Inflammatory macrophage treated with lipopolysaccharide for 1 hour (primary cell): Measurements from ENCODE around the gene SPAG6.
"Not testable (repeated sequence)": the region's sequence is repeated elsewhere in the genome, so short reads cannot be mapped to it uniquely, and the experiment has no call there.

ENCODE experiments used
- DNase-seq, 2 donors: peaks; one replicate each; pipeline ENCODE4 v3.0.0-alpha.2; 2020 to 2022

SPAG6 gene

DNA sequence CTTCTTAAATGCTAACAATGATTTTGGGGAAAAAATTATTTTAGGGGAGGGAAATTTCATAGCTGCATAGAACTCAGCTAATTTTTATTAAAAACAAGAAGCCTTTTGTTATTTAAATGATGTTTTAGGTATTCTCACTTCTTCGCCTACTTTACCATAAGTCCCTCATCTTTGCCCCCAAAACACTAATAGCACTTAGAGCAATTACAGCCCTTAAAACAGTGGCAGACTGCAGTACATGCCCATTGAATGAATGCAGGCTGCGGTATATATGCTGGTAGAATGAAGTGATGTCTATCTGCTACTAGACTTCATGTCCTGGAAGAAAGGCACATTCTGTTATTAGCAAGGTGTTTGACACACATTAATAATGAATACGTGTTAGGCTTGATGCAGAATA, 2.9 kb upstream of the SPAG6 start:
- DNase-seq = no peak

DNA sequence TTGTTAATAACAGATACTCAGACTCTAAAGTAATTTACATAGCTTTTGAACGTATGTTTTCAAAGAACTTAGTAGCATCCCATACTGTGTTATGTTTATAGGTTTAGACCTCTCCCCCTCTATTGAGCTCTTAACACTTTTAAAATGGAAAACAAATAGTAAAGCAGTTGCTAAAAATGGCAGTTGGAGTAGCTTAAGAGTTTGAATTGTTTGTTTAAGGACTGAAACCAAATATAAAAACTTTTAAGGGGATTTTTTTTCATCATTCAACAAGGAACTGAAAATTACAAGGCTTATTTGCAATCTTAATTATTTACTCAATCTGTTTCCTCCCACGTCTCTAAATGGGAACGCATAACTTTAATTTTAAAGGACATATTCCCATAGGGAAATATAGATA, 1.6 kb upstream of the SPAG6 start:
- peak; percentile 48 to 50 for DNase-seq

DNA sequence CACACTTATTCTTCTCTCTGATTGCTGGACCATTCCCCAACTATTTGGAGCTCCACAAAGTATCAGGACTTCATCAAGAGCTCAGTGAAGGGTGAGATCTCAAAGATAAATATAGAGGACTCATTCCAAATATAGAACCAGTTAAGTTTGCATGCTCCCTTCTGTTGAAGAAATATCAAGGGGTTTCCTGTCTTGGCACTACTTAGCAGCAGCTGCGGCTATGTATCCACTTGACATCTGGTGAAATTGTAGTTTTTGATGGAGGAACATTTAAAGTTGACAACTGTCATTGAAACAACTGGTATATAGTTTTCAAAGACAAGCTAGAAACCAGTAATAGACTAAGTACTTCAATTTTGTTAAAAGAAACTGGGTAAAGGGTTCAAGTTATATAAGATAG, 1.0 kb upstream of the SPAG6 start:
- DNase-seq = no peak

DNA sequence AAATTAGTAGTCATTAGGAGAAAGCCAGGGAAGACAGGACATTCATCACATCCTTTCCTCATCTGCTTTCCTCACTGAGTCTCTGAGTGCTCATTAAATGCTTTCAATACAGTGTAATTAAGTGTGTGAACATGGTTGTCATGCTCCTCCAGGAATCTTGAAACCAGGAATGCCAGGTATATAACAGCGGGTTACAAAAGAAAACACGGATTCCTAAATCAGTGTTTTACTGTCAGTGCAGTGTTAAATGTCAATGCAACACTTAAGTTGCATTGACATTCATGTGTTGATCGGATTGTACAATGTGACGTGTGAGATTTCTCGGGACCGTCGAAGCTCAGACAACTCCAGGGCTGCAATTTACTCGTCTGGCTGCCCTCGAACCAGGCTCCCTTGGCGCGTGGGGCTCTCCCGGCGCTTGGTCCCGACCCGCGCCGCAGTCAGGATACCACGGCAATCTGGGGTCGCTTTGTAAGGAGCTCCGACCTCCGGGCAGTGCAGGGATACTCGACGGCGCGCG, 455 bp upstream of the SPAG6 start:
- no peak for DNase-seq

DNA sequence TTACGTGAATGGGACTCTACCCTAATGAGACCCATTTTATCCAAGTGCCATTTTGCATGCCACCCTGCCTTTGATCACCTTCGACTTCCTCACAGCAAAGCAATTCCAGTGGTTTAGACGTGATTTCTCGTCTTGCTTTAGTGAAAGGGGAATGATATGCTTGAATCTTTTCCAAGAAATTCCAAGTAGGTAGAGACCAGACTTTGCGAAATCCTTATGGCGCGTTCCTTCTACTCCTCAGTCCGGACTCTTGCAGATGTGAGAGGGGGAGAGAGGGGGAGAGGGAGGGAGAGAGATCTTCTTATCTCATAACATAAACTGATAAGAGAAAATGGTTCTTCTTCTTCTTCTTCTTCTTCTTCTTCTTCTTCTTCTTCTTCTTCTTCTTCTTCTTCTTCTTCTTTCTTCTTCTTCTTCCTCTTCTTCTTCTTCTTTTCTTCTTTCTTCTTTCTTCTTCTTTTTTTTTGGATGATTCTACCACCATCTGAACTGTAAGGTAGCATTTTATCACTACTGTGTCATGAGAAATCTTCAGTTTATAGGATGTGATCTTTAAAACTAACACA, 883 bp downstream of the SPAG6 start:
- DNase-seq = no peak

DNA sequence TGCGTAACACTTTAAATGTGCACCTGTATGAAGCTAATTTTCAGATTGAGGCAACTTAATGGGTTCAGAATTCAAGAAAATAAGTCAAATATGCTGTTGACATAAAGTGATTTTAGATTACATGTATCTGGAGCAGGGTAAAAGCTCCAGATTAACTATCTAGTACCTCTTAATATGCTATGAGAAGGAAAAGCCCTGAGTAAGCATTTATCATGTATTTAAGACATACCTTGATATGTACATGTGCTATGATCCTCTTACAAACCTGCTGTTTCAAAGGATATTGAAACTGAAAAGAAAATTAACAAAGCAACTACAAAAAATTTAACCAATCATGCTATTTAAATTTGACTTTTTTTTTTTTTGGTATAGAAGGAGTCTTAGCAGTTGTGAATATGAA, 4.5 kb downstream of the SPAG6 start:
- DNase-seq = no peak

DNA sequence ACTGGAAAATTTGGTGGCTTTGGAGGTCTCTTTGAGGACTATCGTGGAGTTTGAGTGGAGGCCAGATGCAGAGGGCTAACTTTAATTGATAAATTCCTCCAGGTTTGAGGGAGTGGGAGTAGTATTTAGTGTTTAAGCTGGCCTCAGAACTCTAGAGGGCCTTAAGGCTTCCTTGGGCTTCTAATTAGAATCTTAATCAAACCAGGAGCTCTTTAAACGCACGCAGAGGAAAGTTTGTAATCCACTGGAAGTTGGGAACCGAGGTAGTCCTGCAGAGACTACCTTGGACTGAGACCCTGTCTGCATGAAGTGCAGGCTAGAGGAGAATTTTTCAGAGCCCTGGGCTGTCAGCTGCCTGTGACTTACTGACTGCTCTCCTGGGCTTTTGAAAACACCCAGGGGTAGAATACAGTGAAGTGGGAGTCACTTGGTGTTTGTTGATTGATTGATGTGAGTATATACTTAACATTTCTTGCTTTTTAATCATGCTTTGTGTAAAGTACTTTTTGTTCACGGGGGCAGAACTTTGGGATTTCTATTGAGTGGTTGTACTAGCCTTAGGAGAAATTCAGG, 5.9 kb downstream of the SPAG6 start:
- no peak for DNase-seq

DNA sequence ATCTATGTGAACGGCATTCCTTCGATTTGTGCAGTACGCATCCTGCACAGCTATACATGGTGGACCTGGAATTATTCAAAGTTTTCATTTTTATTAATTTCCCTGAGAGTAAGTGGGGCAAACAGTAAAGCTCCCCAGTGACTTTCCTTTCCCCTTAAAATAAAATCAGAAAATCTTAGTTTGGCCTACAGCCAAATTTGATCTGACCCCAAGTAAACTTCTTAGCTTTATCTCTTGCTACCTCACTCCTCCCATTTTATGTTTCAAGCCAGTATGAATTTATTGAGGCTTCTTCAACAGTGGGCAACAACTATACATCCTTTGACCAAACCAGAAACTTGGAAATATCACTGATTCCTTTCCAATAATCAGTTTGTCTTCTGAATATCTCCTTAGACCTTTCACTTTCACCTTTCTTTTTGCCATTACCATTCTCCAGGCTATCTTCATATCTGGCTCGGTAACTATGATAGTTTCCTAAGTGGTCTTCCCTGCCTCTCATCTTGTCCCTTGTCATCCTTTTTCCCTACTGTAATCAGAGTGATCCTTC, 11.1 kb downstream of the SPAG6 start:
- DNase-seq = no peak

DNA sequence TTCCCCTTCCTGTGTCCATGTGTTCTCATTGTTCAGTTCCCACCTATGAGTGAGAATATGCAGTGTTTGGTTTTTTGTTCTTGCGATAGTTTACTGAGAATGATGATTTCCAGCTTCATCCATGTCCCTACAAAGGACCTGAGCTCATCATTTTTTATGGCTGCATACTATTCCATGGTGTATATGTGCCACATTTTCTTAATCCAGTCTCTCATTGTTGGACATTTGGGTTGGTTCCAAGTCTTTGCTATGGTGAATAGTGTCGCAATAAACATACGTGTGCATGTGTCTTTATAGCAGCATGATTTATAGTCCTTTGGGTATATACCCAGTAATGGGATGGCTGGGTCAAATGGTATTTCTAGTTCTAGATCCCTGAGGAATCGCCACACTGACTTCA, 12.5 kb downstream of the SPAG6 start:
- not testable (repeated sequence) for DNase-seq

DNA sequence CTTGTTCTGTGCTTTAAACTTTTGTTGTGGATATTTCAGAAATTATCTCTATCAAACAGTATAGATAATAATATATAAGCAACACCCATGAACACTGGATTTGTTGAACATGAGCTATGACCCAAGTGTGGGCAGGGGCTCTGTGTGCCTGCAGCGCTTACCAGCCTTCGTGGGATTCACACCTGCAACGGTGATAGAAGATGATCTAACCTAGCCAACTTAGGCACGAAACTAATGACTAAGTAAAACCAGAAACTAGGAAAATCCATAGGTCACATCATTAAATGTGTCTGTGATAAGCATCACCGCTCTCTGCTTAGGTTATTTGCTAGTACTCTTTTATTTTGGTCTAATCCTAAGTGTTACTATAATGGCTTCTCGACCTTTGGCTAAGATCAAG, 18.0 kb downstream of the SPAG6 start:
- DNase-seq = no peak

DNA sequence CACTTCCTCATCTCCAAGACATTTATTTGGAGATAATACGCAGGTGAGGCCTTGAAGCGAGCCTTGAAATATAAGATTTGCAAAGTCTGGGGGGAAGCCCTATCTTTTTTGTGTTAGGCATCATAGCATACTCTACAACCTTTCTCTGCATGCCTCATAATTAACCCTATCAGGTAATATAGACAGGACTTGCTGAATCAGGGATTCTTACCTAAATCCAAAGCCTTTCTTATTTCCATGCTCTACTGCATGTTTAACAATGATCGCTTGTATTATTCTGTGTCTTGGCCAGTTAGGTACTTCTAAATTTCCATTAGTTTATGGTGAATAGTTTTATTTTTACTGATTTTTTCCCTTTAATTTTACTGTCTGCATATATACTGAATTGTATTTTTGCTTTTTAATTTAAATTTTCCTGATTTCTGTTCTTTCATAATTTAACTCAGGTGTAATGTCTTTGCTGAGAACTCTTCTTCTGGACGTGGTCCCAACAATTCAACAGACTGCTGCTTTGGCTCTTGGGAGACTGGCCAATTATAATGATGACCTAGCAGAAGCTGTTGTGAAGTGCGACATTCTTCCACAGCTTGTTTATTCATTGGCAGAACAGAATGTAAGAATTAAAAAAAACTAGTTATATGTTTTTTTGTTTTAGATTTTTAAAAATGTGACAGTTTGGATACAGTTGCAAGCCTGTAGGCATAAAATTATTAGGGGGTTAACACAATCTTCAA, 19.3 kb downstream of the SPAG6 start:
- DNase-seq = no peak

DNA sequence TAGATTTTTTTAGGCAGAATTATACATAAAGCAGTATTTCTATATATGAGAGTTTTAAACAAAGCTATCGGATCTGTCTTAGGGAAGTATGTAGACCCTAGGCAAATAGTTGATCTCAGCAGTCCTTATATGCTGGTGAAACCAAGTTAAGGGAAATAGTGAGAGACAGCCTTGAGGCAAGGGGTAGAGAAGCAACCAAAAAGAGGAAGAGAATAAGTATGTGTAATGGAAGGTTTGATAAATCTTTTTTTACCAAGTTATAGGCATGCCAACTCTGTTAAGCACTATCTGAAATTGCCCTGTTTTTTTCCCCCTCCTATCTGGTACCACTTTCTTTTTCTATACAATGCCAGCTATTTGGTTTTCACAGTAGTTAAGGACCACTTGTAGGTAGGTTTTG, 19.9 kb downstream of the SPAG6 start:
- DNase-seq = peak; percentile 32 to 51

DNA sequence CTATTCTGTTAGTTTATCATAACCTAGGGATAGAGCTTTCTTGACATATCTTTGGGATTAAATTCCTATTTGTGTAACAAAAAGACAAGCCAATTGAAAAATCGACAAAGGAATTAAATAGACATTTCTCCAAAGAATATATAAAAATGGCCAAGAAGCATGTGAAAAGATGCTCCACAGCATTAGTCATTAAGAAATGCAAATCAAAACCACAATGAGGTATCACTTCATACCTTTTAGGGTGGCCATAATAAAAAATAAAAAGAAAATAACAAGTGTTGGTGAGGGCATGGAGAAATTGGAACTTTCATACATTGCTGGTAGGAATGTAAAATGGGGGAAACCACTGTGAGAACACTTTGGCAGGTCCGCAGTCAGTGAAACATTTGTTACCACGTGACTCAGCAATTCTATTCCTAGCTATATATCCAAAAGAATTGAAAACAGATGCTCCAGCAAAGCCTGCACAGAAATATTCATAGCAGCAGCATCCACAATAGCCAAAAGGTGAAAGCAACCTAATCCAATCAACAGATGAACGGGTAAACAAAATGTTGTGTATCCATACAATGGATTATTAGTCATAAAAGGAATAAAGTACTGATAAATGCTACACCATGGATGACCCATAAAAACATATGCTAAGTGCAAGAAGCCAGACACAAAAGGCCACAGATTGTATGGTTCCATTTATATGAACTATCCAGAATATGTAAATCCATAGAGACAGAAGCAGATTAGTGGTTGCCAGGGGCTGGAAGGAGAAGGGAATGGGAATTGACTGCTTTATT, 20.5 kb downstream of the SPAG6 start:
- no peak for DNase-seq

DNA sequence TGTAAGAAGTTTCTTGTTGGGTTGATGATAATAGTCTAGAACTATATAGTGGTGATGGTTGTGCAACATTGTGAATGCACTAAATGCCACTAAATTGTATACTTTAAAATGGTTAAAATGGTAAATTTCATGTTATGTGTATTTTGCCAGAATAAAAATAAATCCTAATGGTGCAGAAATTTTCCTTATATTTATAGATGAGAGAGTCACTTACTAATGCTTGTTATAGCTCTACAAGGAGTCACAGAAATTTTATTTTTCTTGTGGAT, 21.1 kb downstream of the SPAG6 start:
- no peak for DNase-seq

DNA sequence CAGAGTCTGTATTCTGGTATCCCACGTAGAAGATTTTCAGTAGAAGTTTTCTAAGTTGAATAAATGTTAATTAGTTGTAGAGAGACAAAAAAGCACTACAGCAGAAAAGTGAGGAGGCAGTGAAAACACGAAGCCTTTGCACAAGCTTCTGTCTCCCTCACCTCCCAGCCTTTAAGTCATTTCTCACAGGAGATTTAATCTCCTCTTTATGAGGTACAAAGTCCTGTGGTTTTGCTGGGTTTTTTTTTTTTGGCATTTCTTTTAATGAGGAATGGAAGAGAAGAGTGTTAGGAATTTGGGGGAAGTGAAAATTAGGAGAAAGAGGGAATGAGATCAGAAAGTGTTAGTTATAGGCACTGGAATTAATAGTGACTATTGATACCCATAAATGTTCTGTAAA, 21.5 kb downstream of the SPAG6 start:
- no peak for DNase-seq

DNA sequence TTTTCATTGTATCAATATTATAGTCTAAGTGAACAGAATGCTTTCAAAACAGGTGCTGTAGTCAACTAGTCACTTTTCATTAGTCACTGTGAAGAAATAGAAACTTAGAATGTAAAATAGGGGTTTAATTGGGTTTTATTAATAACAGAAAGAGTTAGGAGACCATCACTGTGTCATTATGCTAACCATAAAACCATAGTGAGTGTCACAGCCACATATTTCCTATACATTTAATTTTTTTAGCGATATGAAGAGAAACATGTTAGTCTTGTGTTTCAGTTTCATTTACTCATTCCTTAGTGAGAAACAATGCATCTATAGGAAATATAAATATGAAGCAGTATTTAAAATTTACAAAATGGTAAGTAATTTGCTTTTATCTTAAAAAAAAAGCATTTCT, 22.2 kb downstream of the SPAG6 start:
- no peak for DNase-seq

DNA sequence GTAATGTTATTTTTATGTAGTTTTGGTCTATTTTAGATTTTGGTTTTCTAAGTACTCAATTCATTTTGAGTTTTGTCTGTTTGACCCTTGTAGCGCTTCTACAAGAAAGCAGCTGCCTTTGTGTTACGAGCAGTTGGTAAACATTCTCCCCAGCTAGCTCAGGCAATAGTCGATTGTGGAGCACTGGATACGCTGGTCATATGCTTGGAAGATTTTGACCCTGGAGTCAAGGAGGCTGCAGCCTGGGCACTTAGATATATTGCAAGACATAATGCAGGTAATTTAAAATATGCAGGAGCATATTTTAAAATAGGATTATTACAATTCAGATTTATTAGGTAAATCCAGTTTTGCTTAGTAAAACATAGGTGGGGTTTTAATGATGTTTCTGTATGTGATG, 23.1 kb downstream of the SPAG6 start:
- no peak for DNase-seq

DNA sequence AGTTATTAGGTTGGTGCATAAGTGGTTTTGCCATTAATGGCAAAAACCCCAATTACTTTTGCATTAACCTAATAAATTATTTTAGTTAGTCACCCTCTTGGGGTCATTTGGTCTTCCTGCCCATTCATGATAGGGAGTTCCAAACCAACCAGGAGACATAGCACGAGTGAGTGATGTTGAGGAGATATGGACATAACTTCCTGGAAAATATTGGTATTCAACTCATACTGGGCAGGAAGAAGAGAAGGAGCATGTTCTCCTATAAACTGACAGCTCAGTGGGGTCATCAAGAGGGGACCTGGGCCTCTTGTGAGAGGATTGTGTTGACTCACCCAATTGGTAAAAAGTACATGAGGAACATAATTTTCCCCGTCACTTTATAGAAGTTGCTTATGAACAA, 23.7 kb downstream of the SPAG6 start:
- DNase-seq = peak in 1 of 2 donors; percentile 18

DNA sequence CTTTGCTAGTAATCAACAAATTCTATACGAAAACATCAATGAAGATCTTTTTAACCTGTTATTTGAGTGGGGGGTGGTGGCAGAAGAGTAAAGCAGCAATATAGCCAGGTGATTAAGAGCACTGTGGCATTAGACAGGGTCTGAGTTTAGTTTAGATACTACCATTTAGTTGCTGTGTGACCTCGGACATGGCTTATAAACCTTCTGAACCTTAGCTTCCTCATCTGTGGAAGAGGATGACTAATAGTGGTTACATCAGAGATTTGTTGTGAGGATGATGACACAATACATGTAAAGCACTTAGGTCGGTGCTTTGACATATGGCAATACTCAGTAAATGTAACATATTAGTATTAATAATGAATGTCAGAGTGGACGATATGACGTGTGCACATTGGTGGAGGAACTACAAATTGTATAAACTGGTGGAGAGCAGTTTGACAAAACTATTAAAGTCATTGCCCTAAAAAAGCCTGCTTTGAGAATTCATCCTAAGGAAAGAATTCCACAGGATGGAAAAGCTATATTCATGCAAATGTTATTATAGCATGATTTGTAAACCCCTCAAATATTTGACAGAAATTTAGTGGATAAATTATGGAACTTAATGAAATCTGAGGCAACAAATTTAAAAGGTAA, 24.3 kb downstream of the SPAG6 start:
- peak; percentile 92 to 95 for DNase-seq

DNA sequence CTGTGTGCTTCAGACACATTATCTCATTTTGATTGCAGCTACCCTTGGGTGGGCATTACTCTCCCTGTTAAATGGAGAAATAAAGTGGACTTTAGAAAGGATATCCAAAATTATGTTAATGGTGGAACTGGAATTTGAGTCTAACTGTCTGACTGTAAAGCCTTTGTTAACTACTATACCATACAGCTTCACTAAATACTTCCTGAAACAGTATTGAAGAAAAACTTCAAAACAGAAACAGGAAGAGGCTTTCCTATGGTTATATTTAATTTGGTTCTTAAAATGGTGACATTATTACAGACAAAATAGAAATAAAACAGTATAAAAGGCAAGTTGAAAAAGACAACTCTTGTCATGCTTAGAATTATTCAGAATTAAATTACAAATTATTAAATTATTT, 25.0 kb downstream of the SPAG6 start:
- DNase-seq = peak; percentile 18 to 36

DNA sequence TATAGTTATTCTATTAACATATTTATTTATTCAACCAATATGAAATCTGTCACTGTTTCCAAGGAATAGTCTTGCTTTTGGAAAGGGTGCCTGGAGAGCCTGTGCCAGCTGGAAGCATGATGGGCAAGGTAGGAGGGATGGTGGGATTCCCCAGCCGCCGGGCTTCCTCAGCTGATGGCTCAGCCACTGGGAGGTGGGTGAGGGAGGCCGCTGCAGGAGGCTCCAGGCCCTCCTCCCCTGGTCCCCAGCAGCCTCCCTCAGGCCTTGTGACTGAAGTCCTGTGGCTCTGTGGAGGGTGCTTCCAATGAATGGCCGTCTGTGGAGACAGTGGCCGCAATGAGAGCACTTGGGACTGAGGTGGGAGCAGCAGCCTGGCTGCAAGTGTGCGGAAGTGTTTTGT, 27.0 kb downstream of the SPAG6 start:
- DNase-seq = no peak

DNA sequence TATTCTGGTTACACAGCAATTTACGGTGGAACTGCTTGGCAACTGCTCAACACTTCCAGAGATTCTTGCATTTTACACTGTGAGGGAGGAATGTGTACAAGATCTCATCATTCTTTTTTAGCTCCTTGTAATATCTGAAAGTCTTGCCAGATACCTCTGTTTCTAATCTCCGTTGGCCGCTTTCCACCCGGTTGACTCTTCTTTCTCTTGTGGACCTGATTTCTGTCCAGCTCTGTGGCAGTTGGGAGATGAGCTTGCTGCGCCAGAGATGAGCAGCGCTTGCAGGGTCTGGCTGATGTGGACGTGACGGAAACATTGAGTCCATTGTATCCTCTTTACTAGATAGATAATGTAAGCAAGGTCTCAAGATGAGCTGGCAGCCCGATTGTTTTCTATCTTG, 27.6 kb downstream of the SPAG6 start:
- DNase-seq = no peak

DNA sequence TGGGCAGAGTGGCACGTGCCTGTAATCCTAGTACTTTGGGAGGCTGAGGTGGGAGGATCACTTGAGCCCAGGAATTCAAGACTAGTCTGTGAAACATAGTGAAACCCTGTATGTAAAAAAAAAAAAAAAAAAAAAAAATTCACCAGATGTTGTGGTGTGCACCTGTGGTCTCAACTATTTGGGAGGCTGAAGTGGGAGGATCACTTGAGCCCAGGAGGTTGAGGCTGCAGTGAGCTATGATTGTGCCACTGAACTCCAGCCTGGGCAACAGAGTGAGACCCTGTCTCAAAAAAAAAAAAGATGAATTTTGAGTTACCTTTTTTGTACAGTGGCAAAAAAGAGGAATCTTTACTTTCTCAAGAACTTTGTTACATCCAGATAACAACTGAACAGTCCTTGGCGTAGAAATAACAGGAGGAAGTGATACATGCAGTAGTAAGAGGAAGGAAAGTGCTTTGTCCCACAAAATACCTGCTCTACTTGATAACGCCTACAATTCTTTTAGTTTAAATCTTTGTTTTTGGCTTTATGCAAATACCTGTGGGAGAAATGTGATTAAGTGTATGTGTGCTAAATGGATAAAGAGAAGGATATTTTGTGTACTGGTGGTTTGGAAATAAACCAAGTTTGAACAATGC, 29.3 kb downstream of the SPAG6 start:
- no peak for DNase-seq
